ENCODE results near the gene EIF2A. TPM values are rescaled to one million over a fixed set of nuclear protein-coding genes. Genes with fewer than 3 reads are reported as not detected.
"Not testable (repeated sequence)": the region's sequence is repeated elsewhere in the genome, so short reads cannot be mapped to it uniquely, and the experiment has no call there.

EIF2A gene
- total and polyA plus RNA-seq, 9 of the 15 experiments (the other 6 are each of a cell fraction or from before 2014, with no cell fraction given) = 106 to 192 (median 168) TPM

DNA sequence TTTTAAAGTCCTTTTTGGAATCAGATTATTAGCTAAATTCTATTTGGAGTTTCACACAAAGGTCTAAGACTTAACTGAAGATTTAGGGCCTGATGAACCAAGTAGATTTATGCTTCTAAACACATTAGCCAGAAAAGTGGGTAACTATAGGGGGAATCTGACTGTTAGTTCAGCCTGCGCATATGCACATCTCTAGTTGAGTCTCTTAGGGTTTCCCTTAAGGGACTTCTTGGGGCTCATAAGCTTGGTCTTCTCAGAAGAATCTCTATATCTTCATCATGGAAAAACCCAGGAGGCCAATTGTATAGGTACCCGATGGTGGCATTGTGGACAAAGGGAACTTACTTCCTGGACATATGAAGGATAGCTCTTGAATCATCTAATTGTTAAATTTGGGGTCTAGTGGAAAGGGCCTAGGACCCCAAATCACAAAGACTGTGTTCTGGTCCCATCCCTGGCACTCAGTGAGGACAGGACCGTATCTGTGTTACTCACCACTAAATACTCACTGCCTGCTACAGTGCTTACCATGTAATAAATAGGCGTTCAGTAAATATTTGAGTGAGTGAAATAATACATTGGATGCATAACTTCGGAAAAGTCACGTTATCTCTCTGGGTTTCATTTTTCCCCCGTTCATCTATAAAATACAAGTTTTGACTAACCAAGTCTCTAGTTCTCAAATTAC lies 73.6 kb downstream of the EIF2A start:
- no peaks in the 10 kb centered on the region for H3K9me3 ChIP-seq (replicated peaks; ENCODE audit: control insufficient read depth, insufficient read depth, low read depth, low read length)
- no peaks in the 10 kb centered on the region for H3K4me1 ChIP-seq (replicated peaks in 1 of 2; ENCODE audit: control insufficient read depth in 2 of 2, insufficient read depth in 2 of 2, low read length in 2 of 2)
- in situ Hi-C loops (cut with MboI) = no loop called here
- WGBS (ENCODE audit: insufficient coverage, low coverage, missing lambda C conversion rate) = 86% methylated on average over 7 of the region's 7 CpGs
- intact Hi-C loops (cut with micrococcal nuclease) = no loop called here
- peaks cover 67% of the 10 kb centered on the region for H3K79me2 ChIP-seq (ENCODE audit: control insufficient read depth, insufficient read depth, low read length)
- H3K4me2 ChIP-seq (ENCODE audit: insufficient read depth, low read length) = no peak overlapping the region
- CTCF ChIA-PET (ENCODE audit: low intra/inter-chr PET ratio) = no interaction called here
- ATAC-seq (peak; percentile 51), FAIRE-seq (no peak), DNase-seq (ENCODE audit: extremely low read depth in 1 of 4, low spot score in 3 of 4) (no peak)
- no TSS peak for BruUV-seq (replicated peaks)
- H2AFZ ChIP-seq (ENCODE audit: low read depth, low read length) = no peak overlapping the region
- no peaks in the 10 kb centered on the region for H3K27me3 ChIP-seq (ENCODE audit: control insufficient read depth in 2 of 2, insufficient read depth in 2 of 2, low read length in 2 of 2)
- no peak overlapping the region for H3K4me3 ChIP-seq
- POLR2A ChIA-PET = interaction anchor here (0.6 to 1.1 kb wide), 4 partner anchors 11 to 924 kb away, joined by 3 to 4 read pairs (median 3); no protein-coding TSS in a partner anchor
- H4K20me1 ChIP-seq (replicated peaks; ENCODE audit: control insufficient read depth, insufficient read depth, low read length) = no peaks in the 10 kb centered on the region
- TF ChIP-seq ZNF79 (CRISPR knock-in tag; IDR thresholded peaks at IDR 0.05; ENCODE audit: low read depth) = no peak
- TF ChIP-seq, protein P1, sequence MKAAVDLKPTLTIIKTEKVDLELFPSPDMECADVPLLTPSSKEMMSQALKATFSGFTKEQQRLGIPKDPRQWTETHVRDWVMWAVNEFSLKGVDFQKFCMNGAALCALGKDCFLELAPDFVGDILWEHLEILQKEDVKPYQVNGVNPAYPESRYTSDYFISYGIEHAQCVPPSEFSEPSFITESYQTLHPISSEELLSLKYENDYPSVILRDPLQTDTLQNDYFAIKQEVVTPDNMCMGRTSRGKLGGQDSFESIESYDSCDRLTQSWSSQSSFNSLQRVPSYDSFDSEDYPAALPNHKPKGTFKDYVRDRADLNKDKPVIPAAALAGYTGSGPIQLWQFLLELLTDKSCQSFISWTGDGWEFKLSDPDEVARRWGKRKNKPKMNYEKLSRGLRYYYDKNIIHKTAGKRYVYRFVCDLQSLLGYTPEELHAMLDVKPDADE (conservative IDR thresholded peaks at IDR 0.05; ENCODE audit: control insufficient read depth, low read depth, low read length) = no peak
- TF ChIP-seq HDGF (IDR thresholded peaks at IDR 0.05) = no peak
- no peak for TF ChIP-seq ETV6 (IDR thresholded peaks at IDR 0.05; ENCODE audit: borderline replicate concordance in 1 of 2, low read depth in 2 of 2, low read length in 1 of 2)
- TF ChIP-seq ETV6 (CRISPR knock-in tag; IDR thresholded peaks at IDR 0.05; ENCODE audit: borderline replicate concordance) = no peak
- no peak for TF ChIP-seq BMI1 (IDR thresholded peaks at IDR 0.05; ENCODE audit: low read length)
- TF ChIP-seq TAF1 (IDR thresholded peaks at IDR 0.05; ENCODE audit: control insufficient read depth, extremely low read depth, insufficient read depth, low read length, severe bottlenecking) = no peak
- H3K9ac ChIP-seq (ENCODE audit: insufficient read depth in 1 of 2, low read depth in 2 of 2, low read length in 2 of 2) = no peak overlapping the region
- no peak overlapping the region for H3K27ac ChIP-seq (ENCODE audit: extremely low read depth, low read depth, low read length)
- H3K36me3 ChIP-seq (ENCODE audit: control insufficient read depth, insufficient read depth, low read length) = peaks cover 49% of the 10 kb centered on the region; the same call in 2 of the 3 replicates
- H3K9me1 ChIP-seq (ENCODE audit: control insufficient read depth, insufficient read depth, low read length) = no peaks in the 10 kb centered on the region

DNA sequence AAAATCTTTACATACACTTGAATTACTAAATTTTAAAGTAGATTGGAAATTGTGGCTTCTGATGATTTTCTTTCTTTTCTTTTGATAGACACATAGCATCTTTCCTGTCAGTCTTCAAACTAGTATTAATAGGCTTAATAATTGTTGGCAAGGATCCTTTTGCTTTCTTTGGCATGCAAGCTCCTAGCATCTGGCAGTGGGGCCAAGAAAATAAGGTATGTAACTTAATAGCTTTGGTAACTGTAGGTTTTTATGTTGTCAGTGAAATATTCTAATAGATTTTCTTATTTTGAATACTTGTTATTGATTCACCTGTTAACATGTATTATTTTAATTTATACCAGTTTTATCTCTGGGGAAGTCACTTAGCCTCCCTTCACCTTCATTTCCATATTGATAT lies 76.4 kb downstream of the EIF2A start:
- FAIRE-seq; H3K4me3 ChIP-seq; CTCF ChIA-PET (ENCODE audit: low intra/inter-chr PET ratio); ATAC-seq; H4K20me1 ChIP-seq (replicated peaks; ENCODE audit: control insufficient read depth, insufficient read depth, low read length); BruUV-seq (replicated peaks); H3K27me3 ChIP-seq (ENCODE audit: control insufficient read depth in 2 of 2, insufficient read depth in 2 of 2, low read length in 2 of 2); POLR2A ChIA-PET; H3K4me1 ChIP-seq (replicated peaks in 1 of 2; ENCODE audit: control insufficient read depth in 2 of 2, insufficient read depth in 2 of 2, low read length in 2 of 2); H3K9me3 ChIP-seq (replicated peaks; ENCODE audit: control insufficient read depth, insufficient read depth, low read depth, low read length); H2AFZ ChIP-seq (ENCODE audit: low read depth, low read length); H3K9me1 ChIP-seq (ENCODE audit: control insufficient read depth, insufficient read depth, low read length); DNase-seq (ENCODE audit: extremely low read depth in 1 of 4, low spot score in 3 of 4); H3K27ac ChIP-seq (ENCODE audit: extremely low read depth, low read depth, low read length); H3K9ac ChIP-seq (ENCODE audit: insufficient read depth in 1 of 2, low read depth in 2 of 2, low read length in 2 of 2); in situ Hi-C loops (cut with MboI); intact Hi-C loops (cut with micrococcal nuclease); H3K4me2 ChIP-seq (ENCODE audit: insufficient read depth, low read length): not testable (repeated sequence)
- peaks cover 62% of the 10 kb centered on the region for H3K36me3 ChIP-seq (ENCODE audit: control insufficient read depth, insufficient read depth, low read length)
- H3K79me2 ChIP-seq (ENCODE audit: control insufficient read depth, insufficient read depth, low read length) = peaks cover 52% of the 10 kb centered on the region
